ENCODE results near the gene EMC7. TPM values are rescaled to one million over a fixed set of nuclear protein-coding genes. Genes with fewer than 3 reads are reported as not detected.
A peak's percentile ranks its signal among the peaks of the same experiment; 100 is the strongest.

EMC7 gene
- total and polyA plus RNA-seq, 2 of the 4 experiments (the other 2 are of a cell fraction): 46.6 to 76.4 TPM

DNA sequence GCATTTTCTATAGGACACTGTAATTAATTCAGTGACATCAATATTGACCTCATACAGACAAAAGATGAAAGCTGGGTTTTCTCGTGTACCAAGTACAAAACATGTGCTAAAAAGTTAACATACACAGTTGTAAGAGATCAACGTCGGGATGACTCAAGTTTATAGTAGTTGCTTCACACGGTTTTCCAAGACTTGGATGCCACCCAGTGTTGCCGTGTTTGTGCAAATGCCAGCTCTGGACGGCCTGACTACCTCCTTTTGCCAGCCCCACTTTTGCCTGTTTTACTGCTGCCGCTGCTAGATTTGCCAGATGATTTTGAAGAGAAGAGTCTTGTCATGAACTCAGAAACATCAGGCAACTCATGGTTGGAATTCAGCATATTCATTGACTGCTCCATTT is 17.6 kb downstream of the EMC7 start:
- 27% methylated on average over 3 of the region's 7 CpGs; no CpG with 5 or more reads in 1 of the 2 experiments for WGBS, 2 experiments (ENCODE audit: extremely low coverage in 2 of 2, insufficient read length in 1 of 2)
- dilution Hi-C loops (cut with HindIII; ENCODE audit: low sequenced_read_pairs, unreplicated experiment) (no loop called here), intact Hi-C loops (cut with micrococcal nuclease) (no loop called here), in situ Hi-C loops (cut with MboI; ENCODE audit: low sequenced_read_pairs) (no loop called here)
- TF ChIP-seq CHD1 (IDR thresholded peaks at IDR 0.05; ENCODE audit: low read depth, low read length) (no peak), RCOR1 (IDR thresholded peaks at IDR 0.05; ENCODE audit: insufficient replicate concordance, low read length) (no peak), FOS (IDR thresholded peaks at IDR 0.05; ENCODE audit: low read depth, low read length) (peak; percentile 44; the same call in 1 of the 2 replicates), MXI1 (IDR thresholded peaks at IDR 0.05; ENCODE audit: borderline replicate concordance, low read depth, low read length) (no peak), CEBPB (IDR thresholded peaks at IDR 0.05; ENCODE audit: low read depth, low read length) (peak; percentile 84)
- TF ChIP-seq, protein P1, sequence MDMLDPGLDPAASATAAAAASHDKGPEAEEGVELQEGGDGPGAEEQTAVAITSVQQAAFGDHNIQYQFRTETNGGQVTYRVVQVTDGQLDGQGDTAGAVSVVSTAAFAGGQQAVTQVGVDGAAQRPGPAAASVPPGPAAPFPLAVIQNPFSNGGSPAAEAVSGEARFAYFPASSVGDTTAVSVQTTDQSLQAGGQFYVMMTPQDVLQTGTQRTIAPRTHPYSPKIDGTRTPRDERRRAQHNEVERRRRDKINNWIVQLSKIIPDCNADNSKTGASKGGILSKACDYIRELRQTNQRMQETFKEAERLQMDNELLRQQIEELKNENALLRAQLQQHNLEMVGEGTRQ (IDR thresholded peaks at IDR 0.05; ENCODE audit: low read depth, low read length): no peak
- TF ChIP-seq, protein P2, sequence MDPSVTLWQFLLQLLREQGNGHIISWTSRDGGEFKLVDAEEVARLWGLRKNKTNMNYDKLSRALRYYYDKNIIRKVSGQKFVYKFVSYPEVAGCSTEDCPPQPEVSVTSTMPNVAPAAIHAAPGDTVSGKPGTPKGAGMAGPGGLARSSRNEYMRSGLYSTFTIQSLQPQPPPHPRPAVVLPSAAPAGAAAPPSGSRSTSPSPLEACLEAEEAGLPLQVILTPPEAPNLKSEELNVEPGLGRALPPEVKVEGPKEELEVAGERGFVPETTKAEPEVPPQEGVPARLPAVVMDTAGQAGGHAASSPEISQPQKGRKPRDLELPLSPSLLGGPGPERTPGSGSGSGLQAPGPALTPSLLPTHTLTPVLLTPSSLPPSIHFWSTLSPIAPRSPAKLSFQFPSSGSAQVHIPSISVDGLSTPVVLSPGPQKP (IDR thresholded peaks at IDR 0.05; ENCODE audit: borderline replicate concordance, low read depth, low read length): no peak
- Histone ChIP-seq H2AK9ac (replicated peaks; ENCODE audit: low read depth, low read length, poor library complexity) (no peak overlapping the region), H2AK5ac (ENCODE audit: low read depth, low read length) (no peak overlapping the region), H3K4me2 (ENCODE audit: low read depth, low read length) (no peak overlapping the region), H3K79me1 (ENCODE audit: low read depth in 1 of 2, low read length in 2 of 2) (peaks cover 0 to 3% of the 10 kb centered on the region in 2 experiments; a peak in 2 of 4 replicates), H4K91ac (ENCODE audit: insufficient read depth, low read depth, low read length) (no peak overlapping the region), H3K4me1 (ENCODE audit: control insufficient read depth, insufficient read depth, low read length) (peaks cover 2% of the 10 kb centered on the region; the same call in 1 of the 2 replicates), H3K9me1 (ENCODE audit: insufficient read depth, low read length) (0 out of 2 replicates have a peak, but pooled peaks cover 3% of the 10 kb centered on the region), H3K14ac (replicated peaks; ENCODE audit: low read depth, low read length) (no peak overlapping the region), H3K9ac (ENCODE audit: low read depth, low read length) (no peak overlapping the region), H3K56ac (ENCODE audit: extremely low read depth, insufficient read depth, low read length) (no peak overlapping the region), H3K27me3 (ENCODE audit: control insufficient read depth, insufficient read depth, low read length) (no peaks in the 10 kb centered on the region), H2BK120ac (ENCODE audit: low read depth, low read length) (no peak overlapping the region), H4K5ac (ENCODE audit: low read depth, low read length) (no peak overlapping the region), H3K4ac (ENCODE audit: low read depth, low read length) (no peak overlapping the region), H3K9me3 (ENCODE audit: control insufficient read depth, insufficient read depth, low read length) (no peaks in the 10 kb centered on the region), H4K8ac (ENCODE audit: low read depth in 2 of 2, low read length in 2 of 2) (no peak overlapping the region), H3K18ac (ENCODE audit: low read depth, low read length) (no peak overlapping the region), H3K4me3 (ENCODE audit: insufficient read depth, low read depth, low read length) (no peak overlapping the region), H2BK20ac (ENCODE audit: low read depth, low read length) (no peak overlapping the region), H3K23ac (ENCODE audit: low read depth, low read length) (no peak overlapping the region), H2AFZ (replicated peaks; ENCODE audit: low read length, poor library complexity) (no peak overlapping the region), H3K36me3 (ENCODE audit: control insufficient read depth, insufficient read depth, low read length) (peaks cover 7% of the 10 kb centered on the region), H4K20me1 (ENCODE audit: insufficient read depth, low read length) (no peaks in the 10 kb centered on the region), H2BK5ac (ENCODE audit: low read depth, low read length, poor library complexity, severe bottlenecking) (peak overlapping the region; percentile 43), H2BK15ac (ENCODE audit: low read depth, low read length) (no peak overlapping the region), H3K27ac (ENCODE audit: insufficient read depth, low read length) (no peak overlapping the region)
- BruUV-seq (replicated peaks): no TSS peak
- peak; percentile 72 for ATAC-seq (ENCODE audit: low read depth)
- ChIA-PET POLR2A (ENCODE audit: unreplicated experiment) (no interaction called here), CTCF (no interaction called here)
- peak; percentile 84 for DNase-seq
